Measurements from ENCODE around the gene RAI1.
"Not testable (repeated sequence)": the region's sequence is repeated elsewhere in the genome, so short reads cannot be mapped to it uniquely, and the experiment has no call there.

The RAI1 gene

GRCh38 chr17:17666111-17666714 is 15.0 kb upstream of the RAI1 start:
- DNase-seq, result no peak

- DNase-seq, result no peak
Observed at GRCh38 chr17:17667231-17667630, 14.0 kb upstream of the RAI1 start.

- DNase-seq, result no peak
Observed at GRCh38 chr17:17667947-17668346, 13.3 kb upstream of the RAI1 start.

GRCh38 chr17:17668358-17668757 is 12.9 kb upstream of the RAI1 start:
- DNase-seq, result no peak

GRCh38 chr17:17668775-17669579 is 12.3 kb upstream of the RAI1 start:
- DNase-seq, result no peak

GRCh38 chr17:17669580-17670235 is 11.6 kb upstream of the RAI1 start:
- DNase-seq, result no peak

- DNase-seq, result no peak
Observed at GRCh38 chr17:17670701-17671305, 10.5 kb upstream of the RAI1 start.

GRCh38 chr17:17671369-17672129 is 9.7 kb upstream of the RAI1 start:
- no peak for DNase-seq

- DNase-seq, result no peak
Observed at GRCh38 chr17:17672453-17673368, 8.5 kb upstream of the RAI1 start.

GRCh38 chr17:17675416-17675815 is 5.8 kb upstream of the RAI1 start:
- DNase-seq, result no peak

GRCh38 chr17:17675925-17676534 is 5.2 kb upstream of the RAI1 start:
- DNase-seq, result no peak

GRCh38 chr17:17676752-17677151 is 4.5 kb upstream of the RAI1 start:
- no peak for DNase-seq

- DNase-seq, result no peak
Observed at GRCh38 chr17:17677299-17678040, 3.8 kb upstream of the RAI1 start.

- not testable (repeated sequence) for DNase-seq
Observed at GRCh38 chr17:17678063-17678699, 3.1 kb upstream of the RAI1 start.

- no peak for DNase-seq
Observed at GRCh38 chr17:17679243-17679642, 2.0 kb upstream of the RAI1 start.

- no peak for DNase-seq
Observed at GRCh38 chr17:17679748-17680147, 1.5 kb upstream of the RAI1 start.

- no peak for DNase-seq
Observed at GRCh38 chr17:17680477-17681186, 626 bp upstream of the RAI1 start.

GRCh38 chr17:17681744-17682292 is 560 bp downstream of the RAI1 start:
- DNase-seq, result no peak

- peak in 1 of 2 donors; percentile 49 for DNase-seq
Observed at GRCh38 chr17:17682293-17682736, 1.1 kb downstream of the RAI1 start.

Measured in stimulated activated CD4-positive, alpha-beta T cell treated with anti-CD3 and anti-CD28 coated beads, Interleukin-2, amount 100 ng/mL, for 48 hours (primary cell).